NCI-H146 treated with DMSO at 0.1 percent for 48 hours (cell line): Measurements from ENCODE around the gene FILIP1.
"Not testable (repeated sequence)": the region's sequence is repeated elsewhere in the genome, so short reads cannot be mapped to it uniquely, and the experiment has no call there.

Experiments used
- DNase-seq: peaks from one replicate; lab custom pipeline; 2025; ENCODE audit not compliant: unreplicated experiment; lab: John Stamatoyannopoulos, UW

Gene FILIP1

DNA sequence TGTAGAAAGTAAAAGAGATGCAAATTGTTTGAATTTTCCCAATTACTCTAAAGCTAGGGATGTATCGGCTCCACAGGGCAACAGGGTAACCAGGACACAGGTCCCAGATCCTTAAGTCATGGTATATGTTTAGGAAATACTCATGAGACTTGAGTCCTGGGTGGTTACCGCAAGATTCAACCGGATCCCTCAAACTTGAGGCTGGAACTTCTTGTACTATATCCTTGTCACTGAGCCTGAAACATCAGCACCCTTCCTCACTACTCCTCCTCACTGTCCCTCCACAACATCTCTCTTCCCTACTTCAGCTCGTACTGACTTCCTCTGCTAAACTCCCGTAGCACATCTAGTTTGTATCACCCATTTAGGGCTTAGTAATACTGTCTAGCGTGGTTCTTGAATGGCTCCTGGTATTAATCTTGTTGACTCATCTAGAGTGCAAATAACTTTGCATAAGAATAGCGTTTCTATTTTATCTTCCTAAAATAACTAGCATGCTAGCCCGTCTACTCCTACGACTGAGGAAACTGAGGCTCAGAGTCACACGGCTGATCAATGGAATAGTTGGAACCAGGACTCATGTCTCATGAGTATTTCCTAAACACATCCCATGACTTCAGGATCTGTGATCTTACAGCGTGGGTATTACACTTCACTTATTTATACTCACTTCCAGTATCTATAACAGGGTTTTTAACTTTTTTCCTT is 72.1 kb downstream of the FILIP1 start:
- DNase-seq: no peak

DNA sequence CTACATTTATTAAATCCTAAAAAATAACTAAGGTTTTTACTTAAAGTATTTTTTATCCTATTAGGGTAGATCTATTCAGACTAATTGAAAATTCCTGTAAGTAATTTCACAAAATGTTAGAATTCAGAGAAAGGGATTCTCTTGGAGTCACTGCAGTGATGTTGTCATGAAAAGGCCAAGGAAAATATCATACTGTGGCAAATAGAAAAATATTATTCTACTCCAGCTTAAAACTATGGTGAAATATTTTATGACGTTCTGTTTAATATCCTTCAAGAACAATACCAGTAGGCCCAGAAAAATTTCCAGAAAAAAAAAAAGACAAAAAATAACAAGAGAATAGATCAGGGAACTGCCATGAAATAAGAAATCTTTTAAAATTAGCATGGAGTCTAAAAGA is 73.6 kb downstream of the FILIP1 start:
- no peak for DNase-seq

DNA sequence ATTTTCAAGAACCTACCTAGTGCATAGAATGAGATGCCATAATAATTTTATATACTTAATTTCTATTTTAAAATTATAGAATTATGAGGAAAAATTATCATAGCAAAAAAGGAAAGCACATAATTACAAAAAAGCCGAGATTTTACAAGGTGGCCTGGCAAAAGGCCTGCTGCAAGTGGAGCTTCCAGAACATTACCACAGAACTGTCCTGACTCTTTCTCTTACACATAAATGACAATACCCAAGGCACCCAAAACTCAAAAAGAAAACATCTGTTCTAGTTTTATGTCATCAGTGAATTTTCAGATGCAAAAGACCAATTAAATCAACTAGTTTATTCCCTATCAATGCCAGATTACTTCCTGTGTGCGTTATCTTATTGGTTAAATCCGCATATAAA is 74.2 kb downstream of the FILIP1 start:
- DNase-seq: no peak

DNA sequence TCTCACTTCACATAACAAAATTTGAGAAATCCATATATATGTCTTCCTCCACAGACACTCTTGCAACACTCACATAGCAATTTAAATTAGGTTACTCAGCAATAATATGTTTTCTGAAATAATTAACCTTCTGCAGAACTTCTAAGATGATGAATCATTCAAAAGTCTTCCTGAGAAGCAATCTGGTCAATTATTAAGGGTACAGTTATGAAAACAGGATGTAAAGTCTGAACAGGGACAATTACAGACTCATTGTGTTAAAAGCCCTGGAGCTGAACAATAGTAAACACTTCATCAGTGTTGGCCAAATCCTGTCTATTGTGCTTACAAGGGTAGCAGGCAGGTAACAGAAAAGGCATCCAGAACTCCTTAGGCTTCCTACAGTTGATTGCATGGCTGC is 75.4 kb downstream of the FILIP1 start:
- DNase-seq: no peak

DNA sequence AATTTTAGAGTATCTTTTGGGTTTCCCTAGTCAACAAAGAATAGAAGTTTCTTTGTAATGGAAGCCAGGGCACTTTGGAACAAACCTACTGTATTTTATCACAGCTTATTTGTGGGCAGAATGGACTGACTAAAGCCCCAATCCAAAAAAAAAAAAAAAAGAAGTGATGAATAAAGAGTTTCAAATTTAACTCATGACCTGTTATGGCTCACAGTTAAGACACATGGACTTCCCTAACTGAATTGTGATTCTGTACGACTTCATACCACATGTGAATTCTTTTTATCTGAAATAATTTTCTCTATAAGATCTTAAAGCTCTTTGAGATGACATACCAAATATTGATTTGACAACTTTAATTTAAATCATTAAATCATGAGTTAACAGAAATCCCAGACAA is 77.2 kb downstream of the FILIP1 start:
- no peak for DNase-seq

DNA sequence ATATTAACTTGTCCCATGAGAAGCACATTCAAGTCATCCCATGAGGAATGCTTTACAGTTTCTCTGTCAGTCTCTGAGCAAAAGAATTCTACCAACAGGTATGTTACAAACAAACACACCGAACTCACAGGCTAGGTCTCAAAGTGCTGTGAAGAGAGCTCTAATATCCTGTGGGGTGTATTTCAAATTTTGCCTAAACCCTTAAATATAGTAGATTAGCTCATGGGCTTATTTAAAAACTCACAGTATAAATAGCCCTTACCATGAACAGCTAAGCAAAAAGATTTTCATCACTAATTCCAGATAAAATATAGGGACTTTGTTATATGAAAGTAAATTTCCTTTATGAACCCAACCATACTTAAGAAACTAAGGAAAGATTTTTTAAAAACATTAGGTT is 77.8 kb downstream of the FILIP1 start:
- DNase-seq: no peak

DNA sequence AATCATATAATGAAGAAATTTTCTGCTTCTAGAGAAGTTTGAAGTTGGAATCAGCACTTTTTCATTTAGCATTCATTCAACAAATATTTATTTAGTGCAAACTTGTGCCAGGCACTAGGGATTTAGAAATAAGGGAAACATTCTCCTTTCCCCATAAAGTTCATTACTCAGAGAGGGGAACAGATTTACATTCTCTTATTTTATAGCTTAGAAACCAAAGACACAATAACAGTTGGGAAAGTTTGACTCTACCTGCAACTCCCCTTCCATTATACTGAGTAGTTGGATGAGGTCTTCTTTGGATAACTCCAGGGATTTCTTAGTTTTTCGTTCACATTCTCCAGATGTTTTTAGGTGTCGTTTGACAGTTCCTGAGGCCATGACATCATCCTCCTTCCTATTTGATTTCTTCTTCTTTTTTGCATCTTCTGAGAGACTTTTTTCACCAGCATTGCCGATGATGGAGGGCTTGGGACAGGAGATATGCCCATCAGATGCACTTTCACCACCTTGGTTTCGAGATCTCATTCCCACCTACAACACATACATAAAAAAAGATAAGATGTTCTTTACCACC is 79.1 kb downstream of the FILIP1 start:
- no peak for DNase-seq

DNA sequence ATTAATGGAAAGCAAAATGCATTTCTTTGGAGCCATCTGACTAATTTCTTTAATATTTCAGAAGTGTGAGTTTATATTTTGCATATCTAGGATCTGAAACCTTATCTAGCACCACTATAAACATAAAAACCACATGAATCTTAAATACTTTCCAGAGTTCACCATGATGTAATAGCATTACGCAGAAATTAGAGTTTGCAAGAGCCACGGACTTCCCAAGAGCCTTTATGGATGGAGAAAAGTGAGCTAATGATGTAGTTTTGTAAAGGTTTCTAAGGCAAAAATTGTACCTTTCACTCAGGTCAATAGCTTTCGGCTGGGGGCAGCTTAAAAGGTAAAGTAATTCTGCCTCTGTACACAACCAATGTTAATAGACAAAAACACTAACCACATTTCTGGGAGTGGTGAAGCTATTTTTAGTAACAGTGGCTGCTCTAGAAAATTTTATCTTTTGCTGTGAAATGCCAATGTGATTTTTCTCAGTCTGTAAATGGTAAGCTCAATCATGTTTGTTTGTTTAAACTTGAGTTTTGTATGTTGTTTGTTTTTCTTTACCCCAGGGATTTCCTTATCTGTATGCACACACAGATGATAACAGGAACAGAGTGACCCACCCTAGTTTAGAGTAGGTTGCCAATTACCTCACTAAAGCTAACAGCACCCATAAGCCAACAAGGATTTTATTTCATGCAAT is 80.5 kb downstream of the FILIP1 start:
- DNase-seq: no peak

DNA sequence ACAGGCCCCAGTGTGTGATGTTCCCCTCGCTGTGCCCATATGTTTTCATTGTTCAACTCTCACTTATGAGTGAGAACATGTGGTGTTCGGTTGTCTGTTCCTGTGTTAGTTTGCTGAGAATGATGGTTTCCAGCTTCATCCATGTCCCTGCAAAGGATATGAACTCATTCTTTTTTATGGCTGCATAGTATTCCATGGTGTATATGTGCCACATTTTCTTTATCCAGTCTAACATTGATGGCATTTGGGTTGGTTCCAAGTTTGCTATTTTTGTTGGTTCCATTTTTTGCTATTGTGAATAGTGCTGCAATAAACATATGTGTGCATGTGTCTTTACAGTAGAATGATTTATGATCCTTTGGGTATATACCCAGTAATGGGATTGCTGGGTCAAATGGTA is 83.0 kb downstream of the FILIP1 start:
- DNase-seq: not testable (repeated sequence)

DNA sequence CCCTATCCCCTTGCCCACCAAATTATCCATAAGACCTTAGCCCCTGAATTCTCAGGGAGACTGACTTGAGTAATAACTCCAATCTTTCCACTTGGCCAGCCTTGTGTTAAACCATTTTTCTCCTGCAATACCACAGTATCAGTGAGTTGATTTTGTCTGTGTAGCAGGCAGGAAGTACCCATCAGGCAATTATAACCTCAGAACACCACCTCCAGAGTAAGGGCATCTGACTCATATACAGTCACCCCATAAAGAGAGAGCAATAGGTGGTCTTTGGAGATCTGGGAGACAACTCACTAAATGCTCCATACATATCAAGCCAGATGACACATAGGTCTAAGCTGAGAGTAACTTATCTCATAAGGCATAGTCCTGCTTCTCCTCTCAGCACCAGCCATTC is 83.7 kb downstream of the FILIP1 start:
- DNase-seq: no peak

DNA sequence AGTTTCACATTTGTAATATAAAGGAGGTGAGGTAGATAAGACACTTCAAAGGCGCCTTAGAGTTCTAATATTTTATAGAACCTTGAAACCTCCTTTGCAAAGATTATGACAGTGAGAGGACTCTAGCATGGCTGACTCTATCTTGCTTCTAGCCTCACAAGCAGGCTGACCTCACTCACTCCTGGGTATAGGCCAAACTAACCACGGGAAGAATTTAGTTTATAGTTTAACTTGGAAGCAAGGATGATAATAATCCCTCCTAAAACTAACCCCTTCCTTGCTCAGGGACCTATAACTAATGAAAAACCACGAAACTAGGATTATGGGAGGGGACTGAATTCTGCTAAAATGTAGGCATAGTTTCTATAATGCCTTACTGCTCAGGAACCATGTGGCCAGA is 84.3 kb downstream of the FILIP1 start:
- DNase-seq: no peak

DNA sequence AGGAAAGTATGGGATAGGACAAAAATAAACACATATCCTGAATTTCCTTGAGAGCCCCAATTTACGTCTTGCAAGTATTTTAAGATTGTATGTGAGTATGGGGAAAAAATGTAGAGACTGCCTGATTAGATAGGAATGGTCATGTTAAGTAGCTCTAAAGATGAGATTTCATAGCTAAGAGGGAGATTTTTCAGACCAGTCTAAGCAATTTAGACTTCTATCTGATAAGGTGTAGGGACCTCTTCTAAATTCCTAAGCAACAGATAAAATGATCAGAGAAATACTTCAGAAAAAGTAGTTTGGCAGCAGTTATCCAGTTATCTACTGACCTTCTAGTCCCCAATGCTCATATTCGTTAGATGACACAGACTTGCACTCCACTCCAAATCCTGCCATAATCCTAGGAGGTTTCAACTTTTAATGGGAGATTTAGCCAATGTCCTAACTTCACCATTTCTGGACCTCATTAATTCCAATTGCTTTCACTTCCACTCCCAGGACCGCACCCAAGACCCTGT is 90.0 kb downstream of the FILIP1 start:
- no peak for DNase-seq

DNA sequence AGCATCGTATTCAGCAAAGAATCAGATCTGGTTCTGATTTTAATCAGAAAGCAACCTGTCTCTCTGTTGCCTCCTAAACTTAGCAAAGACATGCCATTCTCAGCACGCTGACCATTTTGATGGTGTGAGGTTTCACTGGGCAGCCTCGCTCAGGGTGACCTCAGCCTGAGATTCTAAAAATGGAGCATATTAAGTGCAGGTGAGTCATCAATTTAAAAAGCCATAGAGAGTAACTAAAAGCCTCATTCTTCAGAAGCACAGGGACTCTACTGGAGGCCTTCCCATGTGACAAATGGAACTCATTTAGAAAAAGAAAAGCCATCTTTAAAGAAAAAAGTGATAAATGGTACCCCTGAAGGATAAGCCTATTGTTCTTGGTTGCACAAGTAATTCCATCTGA is 91.3 kb downstream of the FILIP1 start:
- DNase-seq: no peak

DNA sequence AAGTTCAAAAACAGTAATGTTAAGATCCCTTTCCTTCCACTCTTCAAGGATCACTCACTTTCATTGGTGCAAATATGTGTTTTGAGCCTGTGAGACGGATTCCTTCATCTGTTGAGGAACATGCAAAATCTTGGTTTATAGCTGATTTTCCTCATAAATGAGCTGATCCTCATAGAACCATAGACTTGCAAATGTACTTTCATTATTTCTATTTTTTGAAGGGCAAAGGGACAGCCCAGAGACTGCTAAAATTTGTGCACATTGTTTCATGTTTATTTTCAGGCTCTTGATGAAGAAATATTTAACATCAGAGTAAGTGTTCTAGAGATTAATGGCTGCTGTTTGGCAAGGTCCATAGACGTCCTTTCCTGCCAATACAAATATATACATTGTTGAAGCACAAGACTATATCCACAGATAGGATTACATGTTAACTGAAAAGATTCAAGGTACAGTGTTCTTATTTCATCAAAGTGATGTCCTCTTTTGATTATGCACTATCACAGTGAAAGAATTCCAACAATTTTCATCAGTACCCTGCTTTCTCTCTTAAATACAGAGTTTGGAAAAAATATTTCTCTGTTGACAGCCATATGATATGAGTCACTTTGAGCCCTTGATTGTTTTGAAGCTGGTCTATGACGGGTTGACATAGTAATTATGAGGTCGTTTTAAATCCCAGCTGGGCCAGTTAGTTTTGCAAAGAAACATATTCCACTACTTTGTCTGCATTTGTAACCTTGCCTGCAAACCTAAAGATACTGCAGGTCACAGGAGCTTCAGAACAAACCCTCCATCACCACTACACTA is 95.7 kb downstream of the FILIP1 start:
- no peak for DNase-seq

DNA sequence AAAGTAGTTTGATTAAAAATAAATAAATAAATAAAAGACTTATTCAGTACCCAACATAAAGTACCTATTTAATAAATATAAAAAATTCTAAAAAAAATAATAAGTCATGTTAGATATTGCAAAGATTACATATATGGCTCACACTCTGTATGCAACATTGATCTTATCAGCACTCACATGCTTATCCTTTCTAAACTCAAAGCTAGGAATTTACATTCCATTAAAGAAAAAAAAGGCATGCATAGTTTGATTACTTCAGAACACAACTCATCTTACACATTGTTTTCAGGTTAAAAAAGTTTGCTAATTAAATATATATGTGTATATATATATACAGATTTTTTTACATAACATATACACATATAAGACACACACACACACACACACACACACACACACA is 96.4 kb downstream of the FILIP1 start:
- DNase-seq: no peak

DNA sequence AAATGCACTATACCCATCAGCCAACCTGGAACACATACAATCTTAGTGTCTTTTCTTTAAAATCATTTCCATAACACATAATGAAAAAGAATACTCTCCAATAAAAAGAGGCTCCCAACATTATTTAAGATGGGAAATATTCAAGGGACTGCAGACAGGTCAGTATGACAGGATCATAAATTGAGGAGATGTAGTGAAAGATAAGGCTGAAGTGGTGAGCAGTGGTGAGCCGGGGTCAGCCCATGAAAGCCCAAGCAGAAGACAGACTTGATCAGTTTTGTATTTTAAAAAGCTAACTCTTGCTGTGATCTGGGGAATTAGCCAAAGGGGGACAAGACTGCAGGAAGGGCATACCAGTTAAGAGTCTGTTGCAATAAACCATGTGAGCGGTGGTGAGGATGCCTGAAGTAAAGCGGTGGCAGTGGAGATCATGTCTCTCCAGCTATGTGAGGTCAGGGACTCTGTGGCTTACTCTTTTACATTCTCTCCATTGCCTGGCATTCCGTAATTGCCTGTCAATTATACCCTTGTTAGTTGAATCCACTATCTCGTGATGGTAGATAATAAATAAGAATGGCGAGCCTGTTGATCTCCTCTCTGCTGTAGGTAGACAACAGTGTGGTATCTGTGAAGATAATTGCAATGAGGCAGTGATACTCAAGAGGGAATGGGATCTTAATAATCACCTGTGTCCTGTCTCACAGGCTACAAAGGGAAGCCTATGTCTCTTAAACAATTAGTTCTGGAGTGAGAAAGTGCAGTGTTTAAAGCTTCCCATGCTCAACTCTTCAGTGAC is 97.4 kb downstream of the FILIP1 start:
- no peak for DNase-seq

DNA sequence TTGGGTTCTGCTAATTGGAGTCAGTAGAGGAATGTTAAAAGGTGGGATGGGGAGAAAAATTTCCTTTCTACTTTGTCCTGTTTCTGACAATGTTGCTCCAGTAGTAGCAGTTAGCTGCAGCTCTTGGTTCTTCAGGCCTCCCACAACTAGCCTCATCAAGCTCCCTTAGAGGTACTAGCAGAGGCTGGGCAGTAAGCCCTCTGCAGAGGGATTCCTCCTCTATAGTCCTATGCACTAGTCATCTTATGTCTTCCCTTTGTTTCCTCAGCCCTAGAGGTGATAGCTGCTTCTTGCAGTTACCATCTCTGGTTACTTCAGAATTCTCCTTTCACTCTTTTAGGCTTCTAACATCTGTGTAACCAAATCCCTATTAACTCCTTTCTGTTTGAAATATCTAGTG is 99.8 kb downstream of the FILIP1 start:
- DNase-seq: no peak

DNA sequence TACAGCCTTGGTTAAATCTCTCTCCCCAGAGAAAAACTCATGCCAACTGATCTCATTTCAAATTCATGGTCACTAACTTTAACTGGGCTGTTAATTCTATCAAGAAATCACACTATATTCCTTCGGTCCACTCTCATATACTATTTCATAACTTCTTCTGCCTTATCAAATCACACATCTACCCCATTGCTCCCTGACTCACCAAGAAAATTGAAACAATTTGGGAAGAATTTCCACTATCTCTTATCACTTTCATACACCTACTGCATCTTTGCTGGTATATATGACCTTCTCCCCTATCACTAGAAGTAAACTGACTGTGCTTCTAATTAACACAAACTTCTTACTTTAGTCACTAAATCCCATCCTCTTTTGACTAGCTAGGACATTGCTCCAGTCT is 102.3 kb downstream of the FILIP1 start:
- DNase-seq: no peak

DNA sequence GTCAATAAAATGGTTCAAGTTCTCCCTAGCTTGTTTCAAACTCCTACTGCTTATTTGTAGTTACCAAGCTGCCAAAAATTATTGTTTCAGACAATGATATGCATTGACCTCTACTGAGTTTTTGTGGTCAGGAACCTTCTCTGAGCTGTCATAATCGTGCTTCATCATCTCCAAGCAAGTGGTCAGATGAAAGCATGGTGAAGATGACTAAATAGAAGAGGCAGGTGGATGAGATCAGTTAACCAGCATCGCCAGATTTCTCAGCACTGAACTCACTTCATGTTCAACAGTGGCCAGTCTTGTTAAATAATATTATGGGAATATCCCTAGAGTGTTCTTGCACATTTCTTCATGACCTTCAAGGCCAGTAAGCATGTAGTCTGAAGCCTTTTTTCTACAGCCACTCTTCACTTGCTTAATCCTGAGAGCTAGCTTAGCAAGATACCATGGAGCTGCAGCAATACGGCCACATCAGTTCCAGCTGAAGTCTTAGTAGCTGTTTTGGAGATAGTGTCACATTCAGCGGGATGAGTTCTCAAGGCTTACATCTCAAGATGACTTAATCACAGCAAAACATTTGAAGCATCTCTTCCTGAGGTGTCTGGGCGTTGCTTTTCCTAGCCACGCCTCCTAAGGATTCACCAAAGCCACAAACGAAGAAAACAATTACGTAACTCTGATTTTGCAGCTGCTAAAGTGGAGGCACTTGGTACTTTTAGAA is 107.4 kb downstream of the FILIP1 start:
- no peak for DNase-seq

DNA sequence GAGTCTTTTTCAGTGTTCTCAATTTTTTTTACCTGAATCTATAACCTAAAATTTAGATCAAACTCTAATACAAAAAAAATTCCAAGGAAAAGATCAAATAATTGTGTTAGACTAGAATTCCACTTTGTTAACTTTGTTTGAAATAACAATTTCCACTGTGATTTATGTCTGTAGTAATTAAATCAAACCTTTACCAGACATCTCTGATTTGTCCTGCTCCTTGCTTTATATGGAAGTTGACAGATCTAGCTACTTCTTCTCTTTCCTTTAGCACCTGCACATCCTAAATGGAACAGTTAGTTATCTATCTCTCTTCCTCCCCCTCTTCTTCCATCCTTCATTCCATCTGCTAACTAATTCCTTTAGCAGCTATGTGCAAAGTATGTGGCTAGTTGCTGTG is 109.5 kb downstream of the FILIP1 start:
- no peak for DNase-seq
